ENCODE data around the gene ASPSCR1. TPM values are rescaled to one million over a fixed set of nuclear protein-coding genes. Genes with fewer than 3 reads are reported as not detected.

ASPSCR1 gene
- total RNA-seq, 1 experiment from 2014 or later: 51.0 TPM

GRCh38 chr17:81959362-81960129, 17.9 kb upstream of the ASPSCR1 start:
- no peak for DNase-seq (ENCODE audit: low read depth, low spot score)
- Histone ChIP-seq H3K9me2 (ENCODE audit: insufficient read depth) (no peaks in the 10 kb centered on the region), H3K4me2 (ENCODE audit: low read length) (peak overlapping the region; percentile 99), H3K27ac (ENCODE audit: low read depth, low read length) (peak overlapping the region; percentile 67; the same call in 1 of the 2 replicates), H3K4me3 (replicated peaks in 1 of 2; ENCODE audit: low read depth in 1 of 2, low read length in 2 of 2) (peak overlapping the region; percentile 50 to 69), H3K9me3 (ENCODE audit: control insufficient read depth in 1 of 2, insufficient read depth in 1 of 2, low read depth in 1 of 2, low read length in 2 of 2) (no peaks in the 10 kb centered on the region), H3K36me3 (ENCODE audit: control insufficient read depth in 1 of 2, insufficient read depth in 2 of 2, low read length in 2 of 2) (no peaks in the 10 kb centered on the region), H2AFZ (ENCODE audit: low read depth, low read length, poor library complexity, severe bottlenecking) (no peak overlapping the region), H3K27me3 (ENCODE audit: insufficient read depth, low read length) (no peaks in the 10 kb centered on the region), H3K4me1 (ENCODE audit: control insufficient read depth in 1 of 2, insufficient read depth in 2 of 2, low read length in 2 of 2) (peaks cover 11 to 22% of the 10 kb centered on the region in 2 experiments), H3K9ac (ENCODE audit: low read length) (peak overlapping the region; percentile 62), H3K79me2 (ENCODE audit: insufficient read depth, low read length) (no peaks in the 10 kb centered on the region), H4K20me1 (ENCODE audit: insufficient read depth) (no peaks in the 10 kb centered on the region)
- ChIA-PET POLR2A (interaction anchor here (1.0 kb wide), 2 partner anchors 43 to 57 kb away, joined by 3 to 4 read pairs; no protein-coding TSS in a partner anchor), CTCF (interaction anchor here (0.6 to 3.1 kb wide), 20 partner anchors 9 to 224 kb away, joined by 3 to 151 read pairs (median 4); partner anchors contain the start of genes ASPSCR1, CENPX, DCXR and LRRC45), RAD21 (ENCODE audit: low non-redundant PET in 1 of 2, low total read pairs in 2 of 2, uncharacterized antibody in 2 of 2, unreplicated experiment in 2 of 2) (interaction anchor here (1.0 to 2.4 kb wide), 4 partner anchors 62 to 78 kb away, joined by 3 to 50 read pairs (median 25); partner anchors contain the start of genes CENPX (in 2 of the 2), LRRC45 (in 2 of the 2) and DCXR (in 1 of the 2))
- no TSS peak for BruUV-seq (replicated peaks)
- intact Hi-C loops (cut with micrococcal nuclease): loop anchor here (1.0 kb wide), 1 partner anchor 62 kb away; no protein-coding TSS in a partner anchor
- peak; percentile 77 for ATAC-seq
- TF ChIP-seq POLR2A (IDR thresholded peaks at IDR 0.05; ENCODE audit: borderline replicate concordance, extremely low read depth, insufficient read depth, insufficient read length): no peak
- TF ChIP-seq CEBPB (IDR thresholded peaks at IDR 0.05; ENCODE audit: low read depth): no peak
- TF ChIP-seq ATF3 (IDR thresholded peaks at IDR 0.05): no peak
- no peak for TF ChIP-seq EZH2phosphoT487 (IDR thresholded peaks at IDR 0.05; ENCODE audit: borderline replicate concordance)
- no peak for TF ChIP-seq SRF (IDR thresholded peaks at IDR 0.05; ENCODE audit: low read depth)
- TF ChIP-seq SP1 (IDR thresholded peaks at IDR 0.05; ENCODE audit: low read depth): no peak
- no peak for TF ChIP-seq TCF7L2 (IDR thresholded peaks at IDR 0.05; ENCODE audit: borderline replicate concordance, extremely low read depth, insufficient read depth, insufficient read length)
- no peak for TF ChIP-seq ELF1 (IDR thresholded peaks at IDR 0.05; ENCODE audit: borderline replicate concordance, low read depth)
- TF ChIP-seq ZNF274 (IDR thresholded peaks at IDR 0.05; ENCODE audit: low read depth, low read length): no peak
- no peak for TF ChIP-seq EGR1 (IDR thresholded peaks at IDR 0.05; ENCODE audit: low read depth)
- no peak for TF ChIP-seq SIN3A (IDR thresholded peaks at IDR 0.05; ENCODE audit: low read depth)
- peak; percentile 90 for TF ChIP-seq RAD21 (IDR thresholded peaks at IDR 0.05; ENCODE audit: low read depth)
- TF ChIP-seq, protein P1, sequence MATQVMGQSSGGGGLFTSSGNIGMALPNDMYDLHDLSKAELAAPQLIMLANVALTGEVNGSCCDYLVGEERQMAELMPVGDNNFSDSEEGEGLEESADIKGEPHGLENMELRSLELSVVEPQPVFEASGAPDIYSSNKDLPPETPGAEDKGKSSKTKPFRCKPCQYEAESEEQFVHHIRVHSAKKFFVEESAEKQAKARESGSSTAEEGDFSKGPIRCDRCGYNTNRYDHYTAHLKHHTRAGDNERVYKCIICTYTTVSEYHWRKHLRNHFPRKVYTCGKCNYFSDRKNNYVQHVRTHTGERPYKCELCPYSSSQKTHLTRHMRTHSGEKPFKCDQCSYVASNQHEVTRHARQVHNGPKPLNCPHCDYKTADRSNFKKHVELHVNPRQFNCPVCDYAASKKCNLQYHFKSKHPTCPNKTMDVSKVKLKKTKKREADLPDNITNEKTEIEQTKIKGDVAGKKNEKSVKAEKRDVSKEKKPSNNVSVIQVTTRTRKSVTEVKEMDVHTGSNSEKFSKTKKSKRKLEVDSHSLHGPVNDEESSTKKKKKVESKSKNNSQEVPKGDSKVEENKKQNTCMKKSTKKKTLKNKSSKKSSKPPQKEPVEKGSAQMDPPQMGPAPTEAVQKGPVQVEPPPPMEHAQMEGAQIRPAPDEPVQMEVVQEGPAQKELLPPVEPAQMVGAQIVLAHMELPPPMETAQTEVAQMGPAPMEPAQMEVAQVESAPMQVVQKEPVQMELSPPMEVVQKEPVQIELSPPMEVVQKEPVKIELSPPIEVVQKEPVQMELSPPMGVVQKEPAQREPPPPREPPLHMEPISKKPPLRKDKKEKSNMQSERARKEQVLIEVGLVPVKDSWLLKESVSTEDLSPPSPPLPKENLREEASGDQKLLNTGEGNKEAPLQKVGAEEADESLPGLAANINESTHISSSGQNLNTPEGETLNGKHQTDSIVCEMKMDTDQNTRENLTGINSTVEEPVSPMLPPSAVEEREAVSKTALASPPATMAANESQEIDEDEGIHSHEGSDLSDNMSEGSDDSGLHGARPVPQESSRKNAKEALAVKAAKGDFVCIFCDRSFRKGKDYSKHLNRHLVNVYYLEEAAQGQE (IDR thresholded peaks at IDR 0.05; ENCODE audit: low read depth): no peak
- 0 out of 2 replicates have a peak, but pooled peaks have one; percentile 34 for TF ChIP-seq POLR2AphosphoS5 (IDR thresholded peaks at IDR 0.05; ENCODE audit: low read depth, low read length)
- no peak for TF ChIP-seq EZH2 (IDR thresholded peaks at IDR 0.05)
- peak; percentile 24; the same call in 1 of the 2 replicates for TF ChIP-seq ZFX (IDR thresholded peaks at IDR 0.05)
- TF ChIP-seq CTCF (IDR thresholded peaks at IDR 0.05 in 2 of 3, conservative IDR thresholded peaks at IDR 0.05 in 1 of 3; ENCODE audit: borderline replicate concordance in 1 of 3, insufficient read depth in 1 of 3, low read depth in 2 of 3, low read length in 2 of 3): peak; percentile 58 to 97 (median 67)
- TF ChIP-seq FOSL1 (IDR thresholded peaks at IDR 0.05; ENCODE audit: low read depth): no peak
- TF ChIP-seq YY1 (IDR thresholded peaks at IDR 0.05; ENCODE audit: extremely low read depth, insufficient replicate concordance, low read depth, low read length): peak; percentile 38

All from HCT116 (cell line).